OCI-LY3 (cell line): ENCODE measurements around the gene TIMMDC1.
"Not testable (repeated sequence)": the region's sequence is repeated elsewhere in the genome, so short reads cannot be mapped to it uniquely, and the experiment has no call there.

Experiments used
- H2AFZ ChIP-seq: fragments of 200-600, 300-600 bp; shearing (Covaris generic); 2 replicates; pipeline ENCODE4 v1.6.0; 2014; ENCODE audit warnings: antibody characterized with exemption, low read depth, low read length
- H3K27ac ChIP-seq: fragments of 200-600, 300-600 bp; sonication (generic); 2 replicates; pipeline ENCODE4 v1.5.1; 2014; ENCODE audit warnings: mild to moderate bottlenecking, low read length, moderate library complexity, mixed read lengths
- H3K27me3 ChIP-seq: fragments of 200-600, 300-600 bp; sonication (generic); 2 replicates; pipeline ENCODE4 v1.6.1; 2014; ENCODE audit warnings: low read depth, low read length, mixed read lengths
- H3K36me3 ChIP-seq: fragments of 200-600, 300-600 bp; sonication (generic); replicated peaks from 2 replicates; pipeline ENCODE3; 2014; ENCODE audit warnings: low read depth, low read length, mixed read lengths
- H3K4me1 ChIP-seq: fragments of 300-600, 200-600 bp; sonication (generic); 2 replicates; pipeline ENCODE4 v1.6.1; 2014; ENCODE audit warnings: low read length, mixed read lengths
- H3K4me2 ChIP-seq: fragments of 200-600, 300-600 bp; sonication (generic); 2 replicates; pipeline ENCODE4 v1.6.1; 2014; ENCODE audit warnings: low read length, mixed read lengths
- H3K4me3 ChIP-seq: fragments of 300-600, 200-600 bp; sonication (generic); 2 replicates; pipeline ENCODE4 v1.5.1; 2014; ENCODE audit warnings: antibody characterized with exemption, mild to moderate bottlenecking, low read length, moderate library complexity
- H3K79me2 ChIP-seq: fragments of 300-600, 200-600 bp; shearing (Covaris generic); 2 replicates; pipeline ENCODE4 v1.6.1; 2014; ENCODE audit warnings: mild to moderate bottlenecking, low read length, mixed read lengths
- H3K9ac ChIP-seq: fragments of 300-600, 200-600 bp; shearing (Covaris generic); 2 replicates; pipeline ENCODE4 v1.6.0; 2014; ENCODE audit warnings: mild to moderate bottlenecking, low read length, moderate library complexity
- H3K9me3 ChIP-seq: fragments of 200-600, 300-600 bp; shearing (Covaris generic); 2 replicates; pipeline ENCODE4 v1.6.1; 2014; ENCODE audit warnings: low read length, mixed read lengths; ENCODE audit not compliant: insufficient read depth
- H4K20me1 ChIP-seq: fragments of 200-600, 300-600 bp; sonication (generic); 2 replicates; pipeline ENCODE4 v1.6.1; 2016; ENCODE audit warnings: low read length, mixed read lengths; ENCODE audit not compliant: insufficient read depth
- CTCF ChIP-seq: fragments of 200-600, 300-600 bp; sonication (generic); IDR thresholded peaks from 2 replicates; pipeline ENCODE4 v1.5.1; 2014; ENCODE audit warnings: antibody characterized with exemption, low read length, low read depth
- EZH2phosphoT487 ChIP-seq: fragments of 200-600 bp; shearing (Covaris generic); IDR thresholded peaks from 2 replicates; pipeline ENCODE4 v1.6.1; 2018; ENCODE audit warnings: antibody characterized with exemption, mixed run types, low read depth

TIMMDC1 gene

GRCh38 chr3:119559441-119559963, 61.2 kb downstream of the TIMMDC1 start, which contains the start of gene CD80:
Gene CD80, minus strand, starts transcription at chr3:119559614. Its CDS starts 1,886 bp downstream, at chr3:119557728.
- Histone ChIP-seq H3K9ac (peak within 1 kb of the TSS; percentile 96), H3K4me3 (peak within 1 kb of the TSS; percentile 80), H3K79me2 (peaks cover 75% of the 10 kb centered on the region), H3K36me3 (peaks cover 32% of the 10 kb centered on the region), H3K4me2 (peak within 1 kb of the TSS; percentile 93), H3K27ac (peak within 1 kb of the TSS; percentile 94), H2AFZ (peak within 1 kb of the TSS; percentile 60), H3K27me3 (no peaks in the 10 kb centered on the region), H3K9me3 (no peaks in the 10 kb centered on the region), H3K4me1 (peaks cover 68% of the 10 kb centered on the region), H4K20me1 (no peaks in the 10 kb centered on the region)
- peak; percentile 49 for TF ChIP-seq CTCF
- TF ChIP-seq EZH2phosphoT487, result no peak

- Histone ChIP-seq H3K27me3 (no peaks in the 10 kb centered on the region), H4K20me1 (no peaks in the 10 kb centered on the region), H3K36me3 (peaks cover 27% of the 10 kb centered on the region), H3K4me1 (peaks cover 61% of the 10 kb centered on the region), H3K4me2 (peak overlapping the region; percentile 93), H3K4me3 (peak overlapping the region; percentile 80), H3K79me2 (peaks cover 69% of the 10 kb centered on the region), H2AFZ (peak overlapping the region; percentile 60; the same call in 1 of the 2 replicates), H3K9me3 (no peaks in the 10 kb centered on the region), H3K9ac (peak overlapping the region; percentile 96), H3K27ac (peak overlapping the region; percentile 94)
- TF ChIP-seq CTCF, result no peak; the same call in 1 of the 2 replicates
- no peak for TF ChIP-seq EZH2phosphoT487
These were observed 61.8 kb downstream of the TIMMDC1 start for GRCh38 chr3:119560160-119560559.

GRCh38 chr3:119562307-119562961, 64.1 kb downstream of the TIMMDC1 start:
- Histone ChIP-seq H3K4me2 (peak overlapping the region; percentile 86), H4K20me1 (no peaks in the 10 kb centered on the region), H3K9me3 (no peaks in the 10 kb centered on the region), H3K4me1 (peaks cover 38% of the 10 kb centered on the region), H3K27ac (peak overlapping the region; percentile 94), H3K4me3 (peak overlapping the region; percentile 76), H3K79me2 (peaks cover 46% of the 10 kb centered on the region), H3K36me3 (peaks cover 9% of the 10 kb centered on the region), H3K9ac (peak overlapping the region; percentile 73), H3K27me3 (no peaks in the 10 kb centered on the region), H2AFZ (peak overlapping the region; percentile 33; the same call in 1 of the 2 replicates)
- no peak for TF ChIP-seq EZH2phosphoT487
- TF ChIP-seq CTCF, result no peak

GRCh38 chr3:119563334-119563733, 65.0 kb downstream of the TIMMDC1 start:
- H3K9me3 ChIP-seq, H3K4me3 ChIP-seq, H4K20me1 ChIP-seq, H3K4me2 ChIP-seq, H3K36me3 ChIP-seq, H2AFZ ChIP-seq, H3K27me3 ChIP-seq: not testable (repeated sequence)
- Histone ChIP-seq H3K27ac (peak overlapping the region; percentile 94), H3K4me1 (peaks cover 31% of the 10 kb centered on the region), H3K9ac (peak overlapping the region; percentile 73; the same call in 1 of the 2 replicates), H3K79me2 (peaks cover 37% of the 10 kb centered on the region)
